ENCODE data around the gene RHOB. TPM values are rescaled to one million over a fixed set of nuclear protein-coding genes. Genes with fewer than 3 reads are reported as not detected.

Gene RHOB
- total RNA-seq, 2 donors from 2014 or later = 77.5 to 165 TPM

GRCh38 chr2:20448977-20449306 is 2.1 kb downstream of the RHOB start:
- Histone ChIP-seq H3K27ac (peak overlapping the region; percentile 95), H3K4me1 (no peaks in the 10 kb centered on the region), H3K9me3 (no peaks in the 10 kb centered on the region), H3K9ac (ENCODE audit: low read depth in 2 of 2, low read length in 2 of 2) (peak overlapping the region; percentile 84 to 100), H3K4me3 (peak overlapping the region; percentile 89), H3K27me3 (no peaks in the 10 kb centered on the region), H3K36me3 (no peaks in the 10 kb centered on the region)
- no peak for TF ChIP-seq CTCF (IDR thresholded peaks at IDR 0.05)
- intact Hi-C loops (cut with DNase I) = no loop called here
- DNase-seq = no peak

- H3K4me1 ChIP-seq = no peaks in the 10 kb centered on the region
- H3K27me3 ChIP-seq = no peaks in the 10 kb centered on the region
- no peaks in the 10 kb centered on the region for H3K9me3 ChIP-seq
- H3K4me3 ChIP-seq = peak overlapping the region; percentile 89
- no peaks in the 10 kb centered on the region for H3K36me3 ChIP-seq
- no peak for DNase-seq
- H3K9ac ChIP-seq (ENCODE audit: low read depth in 2 of 2, low read length in 2 of 2) = peak overlapping the region; percentile 38 to 40
- H3K27ac ChIP-seq = peak overlapping the region; percentile 26
- intact Hi-C loops (cut with DNase I) = no loop called here
- TF ChIP-seq CTCF (IDR thresholded peaks at IDR 0.05) = no peak
Measured at GRCh38 chr2:20449501-20450200, 2.8 kb downstream of the RHOB start.

- intact Hi-C loops (cut with DNase I) = no loop called here
- H3K4me3 ChIP-seq = no peak overlapping the region
- peak; percentile 34 for DNase-seq
- peak overlapping the region in 1 of 2 donors; percentile 38 for H3K9ac ChIP-seq (ENCODE audit: low read depth in 2 of 2, low read length in 2 of 2)
- peak overlapping the region; percentile 26 for H3K27ac ChIP-seq
- H3K36me3 ChIP-seq = no peaks in the 10 kb centered on the region
- no peak for TF ChIP-seq CTCF (IDR thresholded peaks at IDR 0.05)
- no peaks in the 10 kb centered on the region for H3K27me3 ChIP-seq
- H3K9me3 ChIP-seq = no peaks in the 10 kb centered on the region
- no peaks in the 10 kb centered on the region for H3K4me1 ChIP-seq
Measured at GRCh38 chr2:20450201-20450999, 3.5 kb downstream of the RHOB start.

- intact Hi-C loops (cut with DNase I) = no loop called here
- H3K9ac ChIP-seq (ENCODE audit: low read depth in 2 of 2, low read length in 2 of 2) = peak overlapping the region in 1 of 2 donors; percentile 9
- no peak for TF ChIP-seq CTCF (IDR thresholded peaks at IDR 0.05)
- no peak for DNase-seq
- no peaks in the 10 kb centered on the region for H3K9me3 ChIP-seq
- no peaks in the 10 kb centered on the region for H3K4me1 ChIP-seq
- no peaks in the 10 kb centered on the region for H3K27me3 ChIP-seq
- no peak overlapping the region for H3K4me3 ChIP-seq
- H3K36me3 ChIP-seq = no peaks in the 10 kb centered on the region
- peak overlapping the region; percentile 26 for H3K27ac ChIP-seq
Measured at GRCh38 chr2:20451000-20451290, 4.1 kb downstream of the RHOB start.

- Histone ChIP-seq H3K36me3 (no peaks in the 10 kb centered on the region), H3K4me3 (no peak overlapping the region), H3K27me3 (no peaks in the 10 kb centered on the region), H3K9me3 (no peaks in the 10 kb centered on the region), H3K27ac (peak overlapping the region; percentile 26), H3K4me1 (no peaks in the 10 kb centered on the region), H3K9ac (ENCODE audit: low read depth in 2 of 2, low read length in 2 of 2) (peak overlapping the region in 1 of 2 donors; percentile 9)
- TF ChIP-seq CTCF (IDR thresholded peaks at IDR 0.05) = no peak
- intact Hi-C loops (cut with DNase I) = no loop called here
- no peak for DNase-seq
Measured at GRCh38 chr2:20451341-20451740, 4.5 kb downstream of the RHOB start.

Data from colonic mucosa (tissue), 4 donors.